HepG2 (cell line): Measurements from ENCODE around the gene TAF6. TPM values are rescaled to one million over a fixed set of nuclear protein-coding genes. Genes with fewer than 3 reads are reported as not detected.

ENCODE experiments used
- ATM ChIP-seq: fragments of 450-650 bp; IDR thresholded peaks from 2 replicates; pipeline ENCODE4 v1.7.1; 2017; ENCODE audit warnings: mild to moderate bottlenecking, borderline replicate concordance
- DPF2 ChIP-seq: sonication (generic); formaldehyde crosslinking; IDR thresholded peaks from 2 replicates; pipeline ENCODE4 v1.4.0; 2020; ENCODE audit warnings: mild to moderate bottlenecking, low read depth, missing genetic modification reagents, borderline replicate concordance
- E2F2 ChIP-seq: sonication (generic); formaldehyde crosslinking; IDR thresholded peaks from 2 replicates; pipeline ENCODE4 v1.4.0; 2020; ENCODE audit warnings: missing genetic modification reagents, borderline replicate concordance
- HHEX ChIP-seq: IDR thresholded peaks from 2 replicates; pipeline ENCODE4 v1.6.1; 2016; ENCODE audit warnings: control low read depth
- MLXIP ChIP-seq: sonication (generic); formaldehyde crosslinking; IDR thresholded peaks from 2 replicates; pipeline ENCODE4 v1.9.0; 2021; ENCODE audit warnings: missing genetic modification reagents, borderline replicate concordance
- NCOA2 ChIP-seq: sonication (generic); formaldehyde crosslinking; IDR thresholded peaks from 2 replicates; pipeline ENCODE4 v1.8.0; 2022; ENCODE audit warnings: inconsistent platforms
- PBX2 ChIP-seq: IDR thresholded peaks from 2 replicates; pipeline ENCODE4 v1.6.1; 2016; ENCODE audit warnings: control low read depth
- REL ChIP-seq: sonication (generic); formaldehyde crosslinking; conservative IDR thresholded peaks from 2 replicates; pipeline ENCODE4 v1.8.0; 2022; ENCODE audit warnings: mild to moderate bottlenecking, missing genetic modification reagents, moderate library complexity
- U2AF2 ChIP-seq: fragments of 200-400 bp; formaldehyde crosslinking; IDR thresholded peaks from 2 replicates; pipeline ENCODE4 v1.6.1; 2017; ENCODE audit warnings: low read depth, mild to moderate bottlenecking, low read length
- ZBTB20 ChIP-seq: sonication (generic); formaldehyde crosslinking; IDR thresholded peaks from 2 replicates; pipeline ENCODE4 v1.8.1; 2023; ENCODE audit warnings: missing genetic modification reagents, low read depth, mild to moderate bottlenecking, borderline replicate concordance
- ZBTB40 ChIP-seq, 2 experiments: fragments of 450-650 bp in 1 of 2; sonication (generic) in 1 of 2; formaldehyde crosslinking in 1 of 2; IDR thresholded peaks; 2 replicates each; pipeline versions ENCODE4 v1.6.1 to v1.8.0; 2016 to 2022; ENCODE audit warnings: antibody characterized with exemption in 1 of 2, mild to moderate bottlenecking in 1 of 2, missing genetic modification reagents in 1 of 2
- ZMYM3 ChIP-seq: sonication (generic); formaldehyde crosslinking; IDR thresholded peaks from 2 replicates; pipeline ENCODE4 v1.5.1; 2020; ENCODE audit warnings: mild to moderate bottlenecking, missing genetic modification reagents
- ZNF205 ChIP-seq: IDR thresholded peaks from 2 replicates; pipeline ENCODE4 v1.6.1; 2018; ENCODE audit warnings: missing biosample characterization, missing genetic modification reagents
- polyA plus RNA-seq, 8 experiments: library from polyadenylated mRNA; depleted of rRNA in 3 of 8; stranded (reverse) in 7 of 8; unstranded in 1 of 8; fragments of >200 nt; fragmentation: Illumina TruSeq in 4 of 8; extraction: Trizol in 4 of 8; gene quantifications; 2 replicates each; pipeline versions ENCODE4 v1.2.1 to v1.2.3, GENCODE V29; 2011 to 2016; ENCODE audit warnings: low read depth in 4 of 8, missing spikeins in 1 of 8, mixed read lengths in 1 of 8; ENCODE audit not compliant: insufficient read depth in 1 of 8
- total RNA-seq, 5 experiments: library from RNA; depleted of rRNA; stranded (reverse); fragments of >200 nt; fragmentation: Illumina TruSeq; extraction: Trizol; gene quantifications; 2 replicates each; pipeline ENCODE4 v1.2.3, GENCODE V29; 2016; ENCODE audit warnings: low read depth in 1 of 5

TAF6 gene
- total and polyA plus RNA-seq, 2 of the 13 experiments (the other 11 are each of a cell fraction or from before 2014, with no cell fraction given), result 12.9 to 18.8 TPM

- TF ChIP-seq ZBTB40 (IDR thresholded peaks at IDR 0.05), result no peak
- TF ChIP-seq ZBTB40 (CRISPR knock-in tag; IDR thresholded peaks at IDR 0.05), result peak; percentile 77; the same call in 1 of the 2 replicates
- TF ChIP-seq DPF2 (CRISPR knock-in tag), result no peak
- TF ChIP-seq HHEX (CRISPR knock-in tag), result no peak
- no peak; the same call in 1 of the 2 replicates for TF ChIP-seq NCOA2 (CRISPR knock-in tag)
- peak; percentile 89 for TF ChIP-seq ZNF205 (CRISPR knock-in tag)
- TF ChIP-seq E2F2, result 0 out of 2 replicates have a peak, but pooled peaks have one; percentile 66
- no peak for TF ChIP-seq PBX2 (CRISPR knock-in tag)
- no peak for TF ChIP-seq ATM
- 0 out of 2 replicates have a peak, but pooled peaks have one; percentile 24 for TF ChIP-seq ZBTB20 (CRISPR knock-in tag)
- TF ChIP-seq U2AF2, result no peak
- TF ChIP-seq REL (CRISPR knock-in tag), result peak; percentile 98
- no peak for TF ChIP-seq ZMYM3 (CRISPR knock-in tag)
- TF ChIP-seq MLXIP, result peak; percentile 34; the same call in 1 of the 2 replicates
Measured at GRCh38 chr7:100088621-100089457, 30.3 kb downstream of the TAF6 start, which contains the start of gene COPS6 (continued).
